K562 (cell line): ENCODE results near the gene RPS27. TPM values are rescaled to one million over a fixed set of nuclear protein-coding genes. Genes with fewer than 3 reads are reported as not detected.

ENCODE experiments used
- ASH1L ChIP-seq: fragments of 450-650 bp; IDR thresholded peaks from 2 replicates; pipeline ENCODE4 v1.6.1; 2018; ENCODE audit warnings: borderline replicate concordance, mild to moderate bottlenecking, low read depth; ENCODE audit not compliant: partially characterized antibody
- ATF1 ChIP-seq, 2 experiments: fragments of 450-650 bp in 1 of 2; IDR thresholded peaks; 2 replicates each; pipeline ENCODE4 v1.6.1; 2016; ENCODE audit warnings: missing compliant biosample characterization in 1 of 2, missing genetic modification characterization in 1 of 2
- BMI1 ChIP-seq: fragments of 150-350 bp; IDR thresholded peaks from 2 replicates; pipeline ENCODE4 v1.6.1; 2014; ENCODE audit warnings: low read length
- BRCA1 ChIP-seq, 2 experiments: fragments of 450-650 bp in 1 of 2; sonication (generic) in 1 of 2; formaldehyde crosslinking in 1 of 2; IDR thresholded peaks; 2 replicates each; pipeline versions ENCODE4 v1.5.0 to v1.6.1; 2017 to 2020; ENCODE audit warnings: mild to moderate bottlenecking in 1 of 2, missing genetic modification reagents in 1 of 2
- CHD4 ChIP-seq: fragments of 200-600 bp; sonication (generic); IDR thresholded peaks from 3 replicates; pipeline ENCODE4 v1.6.1; 2012; ENCODE audit warnings: low read depth, mild to moderate bottlenecking, mixed read lengths, low read length, inconsistent platforms; ENCODE audit not compliant: insufficient read depth, insufficient replicate concordance, poor library complexity, severe bottlenecking
- CREBBP ChIP-seq: IDR thresholded peaks from one replicate; pipeline ENCODE4 v1.6.1; 2012; ENCODE audit warnings: low read depth, mild to moderate bottlenecking, control low read depth, inconsistent platforms, low read length
- DMBX1 ChIP-seq: fragments of 250-450 bp; sonication (Bioruptor Pico); IDR thresholded peaks from 2 replicates; pipeline ENCODE4 v1.8.0; 2022; ENCODE audit warnings: inconsistent platforms, mild to moderate bottlenecking, moderate library complexity, borderline replicate concordance
- HDAC8 ChIP-seq: fragments of 450-650 bp; IDR thresholded peaks from 2 replicates; pipeline ENCODE4 v1.6.1; 2016; ENCODE audit warnings: mild to moderate bottlenecking, missing genetic modification characterization, moderate library complexity, missing compliant biosample characterization
- MAFG ChIP-seq: fragments of 450-650 bp; conservative IDR thresholded peaks from 2 replicates; pipeline ENCODE4 v1.6.1; 2016; ENCODE audit warnings: missing genetic modification characterization, missing compliant biosample characterization
- MCM5 ChIP-seq: fragments of 450-650 bp; IDR thresholded peaks from 2 replicates; pipeline ENCODE4 v1.6.1; 2016; ENCODE audit warnings: low read depth
- NBN ChIP-seq: fragments of 450-650 bp; IDR thresholded peaks from 2 replicates; pipeline ENCODE4 v1.6.1; 2016; ENCODE audit warnings: low read depth, mild to moderate bottlenecking
- POLR2A ChIP-seq: fragments of 450-650 bp; conservative IDR thresholded peaks from 2 replicates; pipeline ENCODE4 v1.6.1; 2016
- POLR3G ChIP-seq: IDR thresholded peaks from 2 replicates; pipeline ENCODE4 v1.6.1; 2011; ENCODE audit not compliant: insufficient read length, insufficient replicate concordance; ENCODE audit errors: extremely low read depth
- RCOR1 ChIP-seq, 2 experiments: IDR thresholded peaks; 2 replicates each; pipeline ENCODE4 v1.6.1; 2012; ENCODE audit warnings: low read depth in 2 of 2, low read length in 2 of 2, borderline replicate concordance in 1 of 2, improper control_type of control experiment in 1 of 2
- SRSF3 ChIP-seq: fragments of 200-400 bp; formaldehyde crosslinking; IDR thresholded peaks from 2 replicates; pipeline ENCODE4 v1.6.1; 2016; ENCODE audit warnings: mild to moderate bottlenecking, low read length, moderate library complexity; ENCODE audit not compliant: insufficient read depth
- TCF7L2 ChIP-seq: fragments of 150-350 bp; IDR thresholded peaks from 2 replicates; pipeline ENCODE4 v1.6.1; 2016; ENCODE audit warnings: low read depth, mild to moderate bottlenecking, low read length, moderate library complexity
- ZBTB1 ChIP-seq: sonication (generic); formaldehyde crosslinking; IDR thresholded peaks from 2 replicates; pipeline ENCODE4 v1.8.1; 2023; ENCODE audit warnings: missing genetic modification reagents, low read depth, mild to moderate bottlenecking, borderline replicate concordance
- ZNF140 ChIP-seq: fragments of 250-450 bp; sonication (Bioruptor Pico); IDR thresholded peaks from 2 replicates; pipeline ENCODE4 v1.8.0; 2021; ENCODE audit warnings: moderate library complexity, mild to moderate bottlenecking, inconsistent platforms
- ZNF24 ChIP-seq: fragments of 450-650 bp; IDR thresholded peaks from 2 replicates; pipeline ENCODE4 v1.6.1; 2016
- ZNF347 ChIP-seq: fragments of 450-650 bp; formaldehyde crosslinking; IDR thresholded peaks from 2 replicates; pipeline ENCODE4 v1.4.0; 2020; ENCODE audit warnings: low read depth, mild to moderate bottlenecking, moderate library complexity
- ZNF785 ChIP-seq: fragments of 250-450 bp; sonication (Bioruptor Pico); IDR thresholded peaks from 2 replicates; pipeline ENCODE4 v1.4.0; 2020; ENCODE audit warnings: mild to moderate bottlenecking
- polyA plus RNA-seq, 8 experiments: library from polyadenylated mRNA; depleted of rRNA in 4 of 8; stranded (reverse) in 5 of 8; unstranded in 3 of 8; fragments of >200 nt; fragmentation: Nextera tagmentation in 2 of 8; fragmentation: Illumina TruSeq in 1 of 8; extraction: Ambion mirVana in 2 of 8; extraction: Trizol in 1 of 8; gene quantifications; 2 replicates each; pipeline versions ENCODE4 v1.2.1 to v1.2.3, GENCODE V29; 2011 to 2014; ENCODE audit warnings: inconsistent platforms in 1 of 8, missing spikeins in 1 of 8
- total RNA-seq, 7 experiments: library from RNA; depleted of rRNA in 6 of 7; stranded (reverse); fragments of >200 nt in 6 of 7; fragmentation: Illumina TruSeq in 2 of 7; extraction: Trizol in 2 of 7; gene quantifications; 2 replicates each; pipeline versions ENCODE4 v1.2.1 to v1.2.3, GENCODE V29; 2011 to 2021; ENCODE audit warnings: low replicate concordance in 1 of 7
- TF ChIP-seq, protein P1 (sequence below): fragments of 250-450 bp; sonication (Bioruptor Pico); IDR thresholded peaks from 2 replicates; pipeline ENCODE4 v1.5.0; 2022; ENCODE audit warnings: mild to moderate bottlenecking
- TF ChIP-seq, protein P2 (sequence below): fragments of 250-450 bp; sonication (Bioruptor Pico); IDR thresholded peaks from 2 replicates; pipeline ENCODE4 v1.5.0; 2020; ENCODE audit warnings: mild to moderate bottlenecking, borderline replicate concordance

Gene RPS27
- total and polyA plus RNA-seq, 9 of the 15 experiments (the other 6 are each of a cell fraction or from before 2014, with no cell fraction given): 2,091 to 9,377 (median 6,706) TPM

DNA sequence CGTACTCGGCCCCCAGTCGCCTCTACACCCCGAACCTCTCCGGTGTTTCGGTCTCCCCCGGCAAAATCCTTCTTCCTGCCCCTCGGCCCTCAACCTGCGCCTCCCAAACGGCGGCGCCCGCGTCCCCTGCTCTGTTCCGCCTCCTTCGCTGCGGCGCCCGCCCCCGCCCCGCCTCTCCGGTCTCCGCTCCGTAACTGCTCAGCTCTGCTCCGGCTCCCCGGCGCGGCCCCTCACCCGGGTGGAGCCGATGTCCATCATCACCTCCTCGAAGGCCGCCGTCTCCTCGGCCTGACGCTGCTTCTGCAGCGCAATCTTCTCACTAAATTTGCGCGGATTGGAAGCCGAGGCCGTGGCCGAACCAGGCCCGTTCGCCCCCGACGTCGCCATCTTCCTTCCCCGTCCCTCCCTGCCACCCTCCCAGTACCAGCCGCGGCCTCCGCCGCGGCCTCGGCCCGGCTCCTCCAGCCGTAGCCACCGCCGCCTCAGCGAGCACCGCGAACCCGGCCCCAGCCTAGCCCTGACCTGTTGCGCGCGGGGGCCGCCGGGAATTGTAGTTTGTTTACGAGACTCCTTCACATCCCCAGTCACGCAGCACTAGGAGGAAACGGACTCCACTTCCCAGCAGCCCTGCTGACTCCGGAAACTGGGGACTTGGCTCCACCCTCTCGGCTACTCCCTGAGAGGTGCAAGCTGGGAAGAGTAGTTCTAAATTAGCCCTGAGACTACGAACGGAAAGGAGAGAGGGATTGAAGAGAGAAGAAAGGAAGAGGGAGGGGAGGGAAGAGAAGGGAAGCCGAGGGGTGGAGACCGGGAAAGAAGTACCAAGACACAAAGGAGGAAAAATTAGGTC lies 32.2 kb upstream of the RPS27 start, which contains the start of gene CRTC2 (continued):
- TF ChIP-seq TCF7L2 (no peak), ZNF347 (CRISPR knock-in tag) (no peak), MAFG (no peak), DMBX1 (CRISPR knock-in tag) (peak; percentile 89), BMI1 (no peak), POLR2A (peak; percentile 74), ASH1L (peak; percentile 89), HDAC8 (tag) (no peak), SRSF3 (no peak), BRCA1 (IDR thresholded peaks at IDR 0.05) (no peak), BRCA1 (CRISPR knock-in tag; IDR thresholded peaks at IDR 0.05) (no peak), ZNF785 (CRISPR knock-in tag) (no peak), ZNF140 (no peak), POLR3G (no peak), MCM5 (no peak), CREBBP (no peak), CHD4 (no peak), ZBTB1 (no peak), ZNF24 (no peak), ATF1 (CRISPR knock-in tag; IDR thresholded peaks at IDR 0.05) (no peak), ATF1 (tag; IDR thresholded peaks at IDR 0.05) (peak; percentile 77), RCOR1 (IDR thresholded peaks at IDR 0.05; ENCODE audit: borderline replicate concordance in 1 of 2, low read depth in 2 of 2, low read length in 2 of 2) (no peak), NBN (no peak; the same call in 1 of the 2 replicates)
- TF ChIP-seq, protein P1, sequence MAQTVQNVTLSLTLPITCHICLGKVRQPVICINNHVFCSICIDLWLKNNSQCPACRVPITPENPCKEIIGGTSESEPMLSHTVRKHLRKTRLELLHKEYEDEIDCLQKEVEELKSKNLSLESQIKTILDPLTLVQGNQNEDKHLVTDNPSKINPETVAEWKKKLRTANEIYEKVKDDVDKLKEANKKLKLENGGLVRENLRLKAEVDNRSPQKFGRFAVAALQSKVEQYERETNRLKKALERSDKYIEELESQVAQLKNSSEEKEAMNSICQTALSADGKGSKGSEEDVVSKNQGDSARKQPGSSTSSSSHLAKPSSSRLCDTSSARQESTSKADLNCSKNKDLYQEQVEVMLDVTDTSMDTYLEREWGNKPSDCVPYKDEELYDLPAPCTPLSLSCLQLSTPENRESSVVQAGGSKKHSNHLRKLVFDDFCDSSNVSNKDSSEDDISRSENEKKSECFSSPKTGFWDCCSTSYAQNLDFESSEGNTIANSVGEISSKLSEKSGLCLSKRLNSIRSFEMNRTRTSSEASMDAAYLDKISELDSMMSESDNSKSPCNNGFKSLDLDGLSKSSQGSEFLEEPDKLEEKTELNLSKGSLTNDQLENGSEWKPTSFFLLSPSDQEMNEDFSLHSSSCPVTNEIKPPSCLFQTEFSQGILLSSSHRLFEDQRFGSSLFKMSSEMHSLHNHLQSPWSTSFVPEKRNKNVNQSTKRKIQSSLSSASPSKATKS: no peak
- TF ChIP-seq, protein P2, sequence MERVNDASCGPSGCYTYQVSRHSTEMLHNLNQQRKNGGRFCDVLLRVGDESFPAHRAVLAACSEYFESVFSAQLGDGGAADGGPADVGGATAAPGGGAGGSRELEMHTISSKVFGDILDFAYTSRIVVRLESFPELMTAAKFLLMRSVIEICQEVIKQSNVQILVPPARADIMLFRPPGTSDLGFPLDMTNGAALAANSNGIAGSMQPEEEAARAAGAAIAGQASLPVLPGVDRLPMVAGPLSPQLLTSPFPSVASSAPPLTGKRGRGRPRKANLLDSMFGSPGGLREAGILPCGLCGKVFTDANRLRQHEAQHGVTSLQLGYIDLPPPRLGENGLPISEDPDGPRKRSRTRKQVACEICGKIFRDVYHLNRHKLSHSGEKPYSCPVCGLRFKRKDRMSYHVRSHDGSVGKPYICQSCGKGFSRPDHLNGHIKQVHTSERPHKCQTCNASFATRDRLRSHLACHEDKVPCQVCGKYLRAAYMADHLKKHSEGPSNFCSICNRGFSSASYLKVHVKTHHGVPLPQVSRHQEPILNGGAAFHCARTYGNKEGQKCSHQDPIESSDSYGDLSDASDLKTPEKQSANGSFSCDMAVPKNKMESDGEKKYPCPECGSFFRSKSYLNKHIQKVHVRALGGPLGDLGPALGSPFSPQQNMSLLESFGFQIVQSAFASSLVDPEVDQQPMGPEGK (CRISPR knock-in tag): no peak
